ENCODE results near the gene BRSK2. TPM values are rescaled to one million over a fixed set of nuclear protein-coding genes. Genes with fewer than 3 reads are reported as not detected.

The BRSK2 gene
- total RNA-seq, 6 donors from 2014 or later = 0.11 to 0.54 (median 0.25) TPM; not detected in 2

DNA sequence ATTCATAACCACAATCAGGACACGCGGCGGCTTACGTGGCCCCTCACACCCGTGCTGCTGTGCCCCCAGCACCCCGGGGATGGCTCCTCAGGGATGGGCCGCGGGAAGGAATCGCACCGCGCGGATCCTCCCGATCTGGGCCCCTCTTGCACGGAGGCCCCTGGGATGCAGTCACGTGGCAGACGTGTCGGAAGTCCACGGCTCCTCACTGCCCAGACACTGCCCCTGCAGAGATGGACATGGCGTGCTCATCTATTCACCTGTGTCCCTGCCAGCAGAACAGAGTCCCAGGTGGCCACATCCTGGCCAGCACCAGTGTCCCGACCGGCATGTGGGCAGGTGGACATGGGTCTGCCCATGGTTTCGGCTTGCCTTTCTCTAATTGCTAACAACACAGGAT, 84.1 kb downstream of the BRSK2 start:
- Histone ChIP-seq H3K9me3 (no peaks in the 10 kb centered on the region), H3K27ac (no peak overlapping the region), H3K27me3 (no peaks in the 10 kb centered on the region), H3K4me3 (no peak overlapping the region), H3K36me3 (peaks cover 10 to 100% (median 80%) of the 10 kb centered on the region in 4 donors), H3K4me1 (peaks cover 0 to 6% (median 0%) of the 10 kb centered on the region in 4 donors)
- TF ChIP-seq, protein P1, sequence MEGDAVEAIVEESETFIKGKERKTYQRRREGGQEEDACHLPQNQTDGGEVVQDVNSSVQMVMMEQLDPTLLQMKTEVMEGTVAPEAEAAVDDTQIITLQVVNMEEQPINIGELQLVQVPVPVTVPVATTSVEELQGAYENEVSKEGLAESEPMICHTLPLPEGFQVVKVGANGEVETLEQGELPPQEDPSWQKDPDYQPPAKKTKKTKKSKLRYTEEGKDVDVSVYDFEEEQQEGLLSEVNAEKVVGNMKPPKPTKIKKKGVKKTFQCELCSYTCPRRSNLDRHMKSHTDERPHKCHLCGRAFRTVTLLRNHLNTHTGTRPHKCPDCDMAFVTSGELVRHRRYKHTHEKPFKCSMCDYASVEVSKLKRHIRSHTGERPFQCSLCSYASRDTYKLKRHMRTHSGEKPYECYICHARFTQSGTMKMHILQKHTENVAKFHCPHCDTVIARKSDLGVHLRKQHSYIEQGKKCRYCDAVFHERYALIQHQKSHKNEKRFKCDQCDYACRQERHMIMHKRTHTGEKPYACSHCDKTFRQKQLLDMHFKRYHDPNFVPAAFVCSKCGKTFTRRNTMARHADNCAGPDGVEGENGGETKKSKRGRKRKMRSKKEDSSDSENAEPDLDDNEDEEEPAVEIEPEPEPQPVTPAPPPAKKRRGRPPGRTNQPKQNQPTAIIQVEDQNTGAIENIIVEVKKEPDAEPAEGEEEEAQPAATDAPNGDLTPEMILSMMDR (IDR thresholded peaks at IDR 0.05) = no peak
- TF ChIP-seq EP300 (IDR thresholded peaks at IDR 0.05) = no peak
- TF ChIP-seq POLR2A (IDR thresholded peaks at IDR 0.05) = no peak
- no peak for TF ChIP-seq POLR2AphosphoS5 (IDR thresholded peaks at IDR 0.05)
- WGBS, 2 donors = 95 to 96% methylated on average over 15 to 22 of the region's 22 CpGs
- peak in 1 of 2 donors; percentile 67 for DNase-seq
- no peak for ATAC-seq (ENCODE audit: low FRiP score in 2 of 2)

DNA sequence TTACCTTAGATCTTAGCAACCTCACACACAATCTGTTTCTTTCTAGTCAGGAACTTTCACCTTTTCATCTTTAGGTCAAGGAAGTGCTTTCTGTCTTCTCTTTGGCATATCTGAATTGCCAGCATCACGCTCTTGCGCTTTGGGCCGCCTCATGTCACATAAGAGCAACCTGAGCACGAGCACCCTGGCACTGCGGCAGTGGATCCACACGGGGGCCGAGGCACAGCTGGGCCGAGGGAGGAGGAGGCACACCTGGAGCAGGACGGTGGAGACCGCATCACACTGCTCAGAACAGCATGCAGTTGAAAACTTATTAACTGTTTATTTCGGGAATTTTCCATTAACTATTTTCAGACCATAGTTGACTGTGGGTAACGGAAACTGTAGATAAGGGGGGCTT, 86.1 kb downstream of the BRSK2 start:
- WGBS, 2 donors = 96 to 97% methylated on average over 12 of the region's 12 CpGs
- H3K4me1 ChIP-seq = peaks cover 0 to 6% (median 0%) of the 10 kb centered on the region in 4 donors
- TF ChIP-seq POLR2A (IDR thresholded peaks at IDR 0.05) (no peak), POLR2AphosphoS5 (IDR thresholded peaks at IDR 0.05) (no peak), EP300 (IDR thresholded peaks at IDR 0.05) (no peak)
- TF ChIP-seq, protein P1 (IDR thresholded peaks at IDR 0.05) = no peak
- H3K27ac ChIP-seq = no peak overlapping the region
- peak in 1 of 2 donors; percentile 38 for DNase-seq
- peaks cover 13 to 100% (median 81%) of the 10 kb centered on the region in 4 donors for H3K36me3 ChIP-seq
- H3K27me3 ChIP-seq = no peaks in the 10 kb centered on the region
- no peak overlapping the region for H3K4me3 ChIP-seq
- no peaks in the 10 kb centered on the region for H3K9me3 ChIP-seq
- no peak for ATAC-seq (ENCODE audit: low FRiP score in 2 of 2)

DNA sequence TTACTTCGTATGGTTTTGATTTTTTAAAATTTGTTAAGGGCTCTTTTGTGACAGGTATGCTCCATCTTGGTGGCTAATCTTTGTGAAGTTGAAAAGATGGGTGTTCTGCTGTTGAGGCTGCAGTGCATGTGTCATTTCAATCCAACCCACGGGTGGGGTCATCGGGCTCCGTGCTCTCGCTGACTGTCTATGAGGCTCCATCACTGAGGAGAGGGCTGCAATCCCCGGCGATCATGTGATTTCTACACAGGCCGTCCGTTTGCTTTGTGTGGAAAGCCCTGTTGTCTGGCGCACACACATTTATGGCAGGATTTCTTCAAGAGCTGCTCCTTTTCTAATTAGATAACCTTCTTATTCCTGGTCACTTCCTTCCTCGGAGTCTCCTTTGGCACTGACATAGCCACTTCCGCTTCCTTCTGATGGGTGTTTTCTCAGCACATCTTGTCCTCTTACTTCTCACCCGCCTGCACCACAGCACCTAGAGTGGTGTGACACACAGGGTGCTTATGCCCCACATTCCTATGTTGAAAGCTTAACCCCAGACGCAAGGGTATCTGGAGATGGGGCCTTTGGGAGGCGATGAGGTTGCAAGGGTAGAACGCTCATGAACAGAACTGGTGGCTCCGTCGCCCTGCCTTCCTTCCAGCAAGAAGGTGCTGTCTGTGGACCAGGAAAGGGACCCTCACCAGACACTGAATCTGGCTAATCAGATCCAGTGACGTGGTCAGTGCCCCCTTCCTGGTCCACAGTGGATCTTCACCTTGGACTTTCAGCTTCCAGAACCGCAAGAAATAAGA, 87.4 kb downstream of the BRSK2 start:
- Histone ChIP-seq H3K4me3 (no peak overlapping the region), H3K27me3 (no peaks in the 10 kb centered on the region), H3K36me3 (peaks cover 13 to 91% (median 71%) of the 10 kb centered on the region in 4 donors), H3K27ac (no peak overlapping the region), H3K4me1 (peaks cover 5 to 12% (median 7%) of the 10 kb centered on the region in 4 donors), H3K9me3 (no peaks in the 10 kb centered on the region)
- DNase-seq = no peak
- ATAC-seq (ENCODE audit: low FRiP score in 2 of 2) = no peak
- TF ChIP-seq EP300 (IDR thresholded peaks at IDR 0.05) (no peak), POLR2AphosphoS5 (IDR thresholded peaks at IDR 0.05) (peak in 1 of 2 donors; percentile 7)
- 84 to 87% methylated on average over 18 to 20 of the region's 20 CpGs for WGBS, 2 donors

DNA sequence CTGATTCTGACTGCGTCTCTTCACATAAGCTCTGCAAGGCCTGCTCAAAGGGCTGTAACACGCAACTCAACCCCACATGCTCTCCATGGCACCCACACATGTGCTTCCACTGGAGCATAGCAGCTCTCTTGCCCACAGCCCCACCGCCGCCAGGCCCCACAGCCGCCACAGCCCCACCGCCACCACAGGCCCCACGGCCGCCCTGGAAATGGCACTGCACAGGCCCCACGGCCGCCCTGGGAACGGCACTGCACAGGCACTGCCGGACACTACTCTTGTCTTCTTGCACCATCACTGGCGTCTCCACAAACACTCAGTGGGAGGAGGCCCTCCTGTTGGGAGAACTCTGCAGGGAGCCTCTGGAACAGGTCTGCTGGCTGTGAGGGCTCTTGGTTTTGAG, 88.3 kb downstream of the BRSK2 start:
- Histone ChIP-seq H3K4me3 (no peak overlapping the region), H3K27me3 (no peaks in the 10 kb centered on the region), H3K36me3 (peaks cover 13 to 88% (median 67%) of the 10 kb centered on the region in 4 donors), H3K4me1 (peaks cover 14 to 21% (median 16%) of the 10 kb centered on the region in 4 donors), H3K27ac (no peak overlapping the region), H3K9me3 (no peaks in the 10 kb centered on the region)
- DNase-seq (peak in 1 of 2 donors; percentile 73), ATAC-seq (ENCODE audit: low FRiP score in 2 of 2) (no peak)
- TF ChIP-seq POLR2A (IDR thresholded peaks at IDR 0.05) (no peak), EP300 (IDR thresholded peaks at IDR 0.05) (no peak), POLR2AphosphoS5 (IDR thresholded peaks at IDR 0.05) (no peak)
- TF ChIP-seq, protein P1 (IDR thresholded peaks at IDR 0.05) = no peak
- WGBS, 2 donors = 90 to 97% methylated on average over 7 to 13 of the region's 13 CpGs

DNA sequence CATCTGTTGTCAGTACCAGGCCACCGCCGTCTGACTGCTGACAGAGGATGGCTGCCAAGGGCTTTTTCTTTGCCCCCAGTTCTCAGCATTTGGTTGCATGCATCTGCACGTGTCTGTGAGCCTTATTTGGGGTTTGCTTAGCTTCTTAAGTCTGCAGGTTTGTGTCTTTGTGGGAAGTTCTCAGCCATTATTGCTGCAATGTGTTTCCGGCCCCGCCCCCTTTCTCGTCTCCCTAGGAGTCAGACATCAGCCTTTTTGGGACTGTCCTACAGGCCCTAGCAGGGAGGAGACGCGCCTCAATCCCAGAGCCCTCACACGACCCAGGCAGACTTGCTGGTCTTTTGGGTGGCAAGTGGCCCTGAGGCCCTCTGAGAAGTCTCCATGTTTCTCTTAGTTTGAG, 88.8 kb downstream of the BRSK2 start:
- ATAC-seq (ENCODE audit: low FRiP score in 2 of 2) (no peak), DNase-seq (no peak)
- H3K36me3 ChIP-seq = peaks cover 11 to 82% (median 63%) of the 10 kb centered on the region in 4 donors
- TF ChIP-seq POLR2A (IDR thresholded peaks at IDR 0.05) (no peak), EP300 (IDR thresholded peaks at IDR 0.05) (no peak), POLR2AphosphoS5 (IDR thresholded peaks at IDR 0.05) (no peak)
- TF ChIP-seq, protein P1 (IDR thresholded peaks at IDR 0.05) = no peak
- no peak overlapping the region for H3K27ac ChIP-seq
- no peaks in the 10 kb centered on the region for H3K9me3 ChIP-seq
- no peak overlapping the region for H3K4me3 ChIP-seq
- H3K4me1 ChIP-seq = peaks cover 19 to 26% (median 21%) of the 10 kb centered on the region in 4 donors
- no peaks in the 10 kb centered on the region for H3K27me3 ChIP-seq
- WGBS, 2 donors = 68 to 69% methylated on average over 8 of the region's 9 CpGs

Measured in upper lobe of left lung (tissue), 6 donors.